ENCODE measurements around the gene ABR. TPM values are rescaled to one million over a fixed set of nuclear protein-coding genes. Genes with fewer than 3 reads are reported as not detected.

ABR gene
- total and polyA plus RNA-seq, 8 donors, result 59.0 to 187 (median 80.5) TPM

GRCh38 chr17:1112875-1113274 lies 66.9 kb downstream of the ABR start:
- Histone ChIP-seq H3K27ac (no peak overlapping the region), H3K4me3 (no peak overlapping the region), H3K27me3 (no peaks in the 10 kb centered on the region), H3K4me1 (peaks cover 41 to 63% of the 10 kb centered on the region in 2 donors), H3K9me3 (no peaks in the 10 kb centered on the region), H3K36me3 (no peaks in the 10 kb centered on the region)
- TF ChIP-seq CTCF (IDR thresholded peaks at IDR 0.05), result no peak
- intact Hi-C loops (cut with DNase I), result no loop called here
- ATAC-seq (no peak), DNase-seq (peak in 1 of 4 donors; percentile 41)

GRCh38 chr17:1111599-1112443 lies 68.0 kb downstream of the ABR start:
- ATAC-seq (peak; percentile 3), DNase-seq (peak in 2 of 4 donors; percentile 49 to 88)
- Histone ChIP-seq H3K27ac (peak overlapping the region; percentile 81 to 97), H3K27me3 (no peaks in the 10 kb centered on the region), H3K9me3 (no peaks in the 10 kb centered on the region), H3K36me3 (peaks cover 0 to 3% of the 10 kb centered on the region in 2 donors), H3K4me1 (peaks cover 43 to 74% of the 10 kb centered on the region in 2 donors), H3K4me3 (no peak overlapping the region)
- TF ChIP-seq CTCF (IDR thresholded peaks at IDR 0.05), result no peak
- intact Hi-C loops (cut with DNase I), result no loop called here

- Histone ChIP-seq H3K27me3 (no peaks in the 10 kb centered on the region), H3K27ac (peak overlapping the region; percentile 81 to 97), H3K4me1 (peaks cover 43 to 78% of the 10 kb centered on the region in 2 donors), H3K9me3 (no peaks in the 10 kb centered on the region), H3K4me3 (no peak overlapping the region), H3K36me3 (peaks cover 0 to 7% of the 10 kb centered on the region in 2 donors)
- TF ChIP-seq CTCF (IDR thresholded peaks at IDR 0.05), result no peak
- DNase-seq, result peak in 3 of 4 donors; percentile 52 to 91 (median 86)
- intact Hi-C loops (cut with DNase I), result no loop called here
- peak; percentile 51 for ATAC-seq
Measured at GRCh38 chr17:1110862-1111598, 68.8 kb downstream of the ABR start.

GRCh38 chr17:1110541-1110861 lies 69.3 kb downstream of the ABR start:
- H3K36me3 ChIP-seq, result peaks cover 0 to 7% of the 10 kb centered on the region in 2 donors
- ATAC-seq (no peak), DNase-seq (no peak)
- H3K4me3 ChIP-seq, result no peak overlapping the region
- no peak for TF ChIP-seq CTCF (IDR thresholded peaks at IDR 0.05)
- H3K27me3 ChIP-seq, result no peaks in the 10 kb centered on the region
- no peaks in the 10 kb centered on the region for H3K9me3 ChIP-seq
- H3K27ac ChIP-seq, result peak overlapping the region; percentile 81 to 97
- H3K4me1 ChIP-seq, result peaks cover 40 to 78% of the 10 kb centered on the region in 2 donors
- intact Hi-C loops (cut with DNase I), result no loop called here
